Choroid plexus epithelial cell (primary cell): Measurements from ENCODE around the gene ADAMTS12.

Experiments
- DNase-seq: peaks from one replicate; pipeline ENCODE4 v3.0.0-alpha.2; 2010; ENCODE audit warnings: low read depth
- H3K4me3 ChIP-seq: 2 replicates; pipeline ENCODE4 v1.5.1; 2011; ENCODE audit warnings: low read depth, mild to moderate bottlenecking, control low read depth, low read length, moderate library complexity
- CTCF ChIP-seq: conservative IDR thresholded peaks from 2 replicates; pipeline ENCODE4 v1.5.1; 2011; ENCODE audit warnings: low read depth, mild to moderate bottlenecking, control low read depth, inconsistent platforms, low read length, moderate library complexity

The ADAMTS12 gene

GRCh38 chr5:33809936-33810335 lies 81.9 kb downstream of the ADAMTS12 start:
- no peak overlapping the region for H3K4me3 ChIP-seq
- no peak for TF ChIP-seq CTCF
- DNase-seq: no peak

- DNase-seq: no peak
- no peak overlapping the region for H3K4me3 ChIP-seq
These were observed 83.1 kb downstream of the ADAMTS12 start for GRCh38 chr5:33808699-33809098.

GRCh38 chr5:33807771-33808170 lies 84.0 kb downstream of the ADAMTS12 start:
- no peak for DNase-seq
- TF ChIP-seq CTCF: no peak
- H3K4me3 ChIP-seq: no peak overlapping the region

More at GRCh38 chr5:33808699-33809098, 83.1 kb downstream of the ADAMTS12 start:
- no peak for TF ChIP-seq CTCF

GRCh38 chr5:33806738-33807442 lies 84.9 kb downstream of the ADAMTS12 start:
- no peak for TF ChIP-seq CTCF
- peak; percentile 88 for DNase-seq
- no peak overlapping the region for H3K4me3 ChIP-seq

- no peak for TF ChIP-seq CTCF
- H3K4me3 ChIP-seq: no peak overlapping the region
- no peak for DNase-seq
These were observed 90.5 kb downstream of the ADAMTS12 start for GRCh38 chr5:33801292-33801691.

- H3K4me3 ChIP-seq: no peak overlapping the region
- DNase-seq: no peak
- peak; percentile 27 for TF ChIP-seq CTCF
These were observed 91.4 kb downstream of the ADAMTS12 start for GRCh38 chr5:33800241-33800950.
